HG02981 (cell line): ENCODE measurements around the gene KLHL17.
"Not testable (repeated sequence)": the region's sequence is repeated elsewhere in the genome, so short reads cannot be mapped to it uniquely, and the experiment has no call there.

ENCODE experiments used
- ATAC-seq: cut with Tn5 transposase; IDR thresholded peaks from one replicate; pipeline ENCODE4 v1.9.1; 2021; ENCODE audit warnings: mild to moderate bottlenecking, moderate library complexity; ENCODE audit not compliant: unreplicated experiment

Gene KLHL17

GRCh38 chr1:966704-967300, 6.4 kb downstream of the KLHL17 start:
- ATAC-seq = peak; percentile 58

GRCh38 chr1:967466-968343, 7.3 kb downstream of the KLHL17 start:
- ATAC-seq = no peak

GRCh38 chr1:969260-969855, 9.0 kb downstream of the KLHL17 start:
- no peak for ATAC-seq

DNA sequence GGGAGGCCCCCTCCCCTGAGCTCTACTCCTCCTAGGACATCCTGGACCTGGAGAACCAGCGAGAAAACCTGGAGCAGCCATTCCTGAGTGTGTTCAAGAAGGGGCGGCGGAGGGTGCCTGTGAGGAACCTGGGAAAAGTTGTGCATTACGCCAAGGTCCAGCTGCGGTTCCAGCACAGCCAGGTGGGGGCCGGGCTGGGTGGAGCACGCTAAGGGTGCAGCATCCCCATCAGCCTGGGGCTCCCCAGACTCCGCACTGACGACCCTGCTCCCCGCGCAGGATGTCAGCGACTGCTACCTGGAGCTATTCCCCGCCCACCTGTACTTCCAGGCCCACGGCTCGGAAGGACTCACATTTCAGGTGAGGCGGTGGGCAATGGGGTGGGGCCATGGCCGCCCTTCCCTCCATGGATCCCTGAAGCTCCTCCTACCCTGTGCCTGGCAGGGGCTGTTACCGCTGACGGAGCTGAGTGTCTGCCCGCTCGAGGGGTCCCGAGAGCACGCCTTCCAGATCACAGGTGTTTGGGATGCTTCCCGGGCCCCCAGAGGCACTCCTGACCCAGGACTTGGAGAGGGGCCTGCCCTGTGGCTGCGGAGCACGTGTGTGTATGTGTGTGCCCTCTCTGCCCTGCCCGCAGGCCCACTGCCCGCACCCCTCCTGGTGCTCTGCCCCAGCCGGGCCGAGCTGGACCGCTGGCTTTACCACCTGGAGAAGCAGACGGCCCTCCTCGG, 10.0 kb downstream of the KLHL17 start:
- ATAC-seq = no peak

GRCh38 chr1:970973-971730, 10.8 kb downstream of the KLHL17 start:
- no peak for ATAC-seq

- ATAC-seq = no peak
Observed at GRCh38 chr1:971751-972506, 11.5 kb downstream of the KLHL17 start.

DNA sequence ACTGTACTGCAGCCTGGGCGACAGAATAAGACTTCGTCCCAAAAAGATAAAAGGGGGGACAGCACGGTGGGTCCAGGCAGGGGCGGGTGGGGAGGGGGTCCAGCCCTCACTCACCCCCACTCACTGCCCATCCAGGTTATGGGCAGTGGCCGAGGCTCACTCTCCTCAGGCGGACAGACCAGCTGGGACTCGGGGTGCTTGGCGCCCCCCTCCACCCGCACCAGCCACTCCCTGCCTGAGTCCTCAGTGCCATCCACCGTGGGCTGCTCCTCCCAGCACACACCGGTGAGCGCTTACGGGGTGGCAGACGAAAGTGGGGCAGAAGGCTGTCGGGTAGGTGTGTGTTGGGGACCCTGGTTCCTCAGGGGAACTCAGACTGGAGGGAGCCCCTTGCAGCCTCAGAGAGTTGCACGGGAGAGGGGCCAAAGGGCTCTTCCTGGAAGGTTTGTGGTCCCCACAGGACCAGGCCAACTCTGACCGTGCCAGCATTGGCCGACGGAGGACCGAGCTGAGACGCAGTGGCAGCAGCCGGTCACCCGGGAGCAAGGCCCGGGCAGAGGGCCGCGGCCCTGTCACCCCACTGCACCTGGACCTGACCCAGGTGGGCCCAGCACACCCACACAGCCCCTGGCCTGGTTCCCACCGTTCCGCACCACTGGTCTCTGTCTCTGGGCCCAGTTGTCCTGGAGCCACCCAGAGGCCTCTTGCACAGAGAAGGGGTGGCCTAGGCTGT, 12.5 kb downstream of the KLHL17 start:
- ATAC-seq = no peak

DNA sequence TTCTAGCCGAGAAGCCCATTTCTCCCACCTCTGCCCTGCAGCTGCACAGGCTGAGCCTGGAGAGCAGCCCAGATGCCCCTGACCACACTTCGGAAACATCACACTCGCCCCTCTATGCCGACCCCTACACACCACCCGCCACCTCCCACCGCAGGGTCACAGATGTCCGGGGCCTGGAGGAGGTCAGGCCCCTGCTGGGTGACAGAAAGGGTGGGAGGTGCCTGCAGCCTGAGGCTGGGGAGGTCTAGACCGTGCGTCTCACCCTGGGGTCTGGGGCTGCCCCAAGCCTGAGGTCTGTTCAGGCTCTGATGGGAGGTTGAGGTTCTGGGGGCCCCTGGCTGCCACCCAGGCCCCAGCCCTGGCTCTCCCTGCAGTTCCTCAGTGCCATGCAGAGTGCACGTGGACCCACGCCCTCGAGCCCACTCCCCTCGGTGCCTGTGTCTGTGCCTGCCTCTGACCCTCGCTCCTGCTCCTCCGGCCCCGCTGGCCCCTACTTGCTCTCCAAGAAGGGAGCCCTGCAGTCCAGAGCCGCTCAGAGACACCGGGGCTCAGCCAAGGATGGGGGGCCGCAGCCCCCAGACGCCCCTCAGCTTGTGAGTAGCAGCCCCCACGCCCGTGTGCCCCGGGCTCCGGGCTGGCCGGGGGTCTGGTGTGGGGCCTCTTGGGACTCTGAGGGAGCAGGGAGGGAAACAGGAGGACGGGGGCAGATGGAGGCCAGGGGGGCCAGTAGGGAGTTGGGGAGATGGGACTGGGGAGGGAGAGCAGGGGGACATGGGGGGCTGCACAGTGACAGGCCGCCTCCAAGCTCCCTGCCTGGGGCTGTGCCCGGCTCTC, 13.3 kb downstream of the KLHL17 start:
- no peak for ATAC-seq

GRCh38 chr1:974293-974640, 13.9 kb downstream of the KLHL17 start:
- no peak for ATAC-seq

DNA sequence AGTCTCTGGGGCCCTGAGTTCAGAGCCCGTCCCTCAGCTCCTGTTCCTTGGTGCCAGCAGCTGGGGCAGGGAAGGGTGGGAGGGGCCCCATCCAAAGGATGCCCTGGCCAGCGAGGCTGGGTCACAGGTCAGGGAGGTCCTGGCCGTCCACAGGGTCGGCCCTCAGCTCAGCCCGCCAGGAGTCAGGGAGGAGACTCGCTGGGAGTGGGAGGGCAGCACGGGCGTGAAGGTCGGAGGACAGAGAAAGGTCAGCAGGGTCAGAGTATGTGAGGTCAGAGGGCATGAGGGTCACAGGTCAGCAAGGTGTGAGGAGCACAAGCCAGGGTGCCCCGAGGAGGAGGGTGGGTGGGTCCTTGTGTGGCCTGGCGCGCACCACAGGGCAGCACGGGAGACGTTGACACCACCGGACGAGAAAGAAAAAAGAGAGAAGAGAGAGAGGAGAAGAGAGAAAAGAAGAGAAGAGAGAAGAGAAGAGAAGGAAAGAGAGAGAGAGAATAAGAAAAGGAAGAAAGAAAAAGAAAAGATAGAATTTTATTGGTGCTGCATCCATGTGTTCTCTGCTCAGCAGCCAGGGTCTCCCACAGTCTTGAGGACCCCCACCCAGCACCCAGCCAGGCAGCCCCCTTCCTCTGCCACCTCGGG, 14.4 kb downstream of the KLHL17 start:
- ATAC-seq = no peak

DNA sequence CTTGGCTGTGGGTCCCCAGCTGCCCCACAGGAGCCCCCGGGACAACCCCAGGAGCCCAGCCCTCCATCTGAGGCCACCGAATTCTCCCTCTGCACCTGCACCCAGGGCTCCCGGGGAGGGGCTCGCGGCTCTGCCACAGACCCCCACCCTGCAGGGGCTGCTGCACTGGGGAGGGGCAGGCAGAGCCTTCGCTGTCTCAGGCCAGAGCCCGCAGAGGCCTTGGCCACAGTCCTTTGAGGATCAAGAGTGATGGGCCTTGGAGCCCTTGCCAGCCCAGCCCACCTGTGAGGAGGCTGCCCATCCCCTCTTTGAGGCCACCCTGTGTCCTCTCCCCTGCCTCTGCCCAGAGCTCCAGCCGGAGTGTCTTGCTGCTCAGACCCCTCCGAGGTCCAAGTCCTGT, 15.0 kb downstream of the KLHL17 start:
- ATAC-seq = no peak

DNA sequence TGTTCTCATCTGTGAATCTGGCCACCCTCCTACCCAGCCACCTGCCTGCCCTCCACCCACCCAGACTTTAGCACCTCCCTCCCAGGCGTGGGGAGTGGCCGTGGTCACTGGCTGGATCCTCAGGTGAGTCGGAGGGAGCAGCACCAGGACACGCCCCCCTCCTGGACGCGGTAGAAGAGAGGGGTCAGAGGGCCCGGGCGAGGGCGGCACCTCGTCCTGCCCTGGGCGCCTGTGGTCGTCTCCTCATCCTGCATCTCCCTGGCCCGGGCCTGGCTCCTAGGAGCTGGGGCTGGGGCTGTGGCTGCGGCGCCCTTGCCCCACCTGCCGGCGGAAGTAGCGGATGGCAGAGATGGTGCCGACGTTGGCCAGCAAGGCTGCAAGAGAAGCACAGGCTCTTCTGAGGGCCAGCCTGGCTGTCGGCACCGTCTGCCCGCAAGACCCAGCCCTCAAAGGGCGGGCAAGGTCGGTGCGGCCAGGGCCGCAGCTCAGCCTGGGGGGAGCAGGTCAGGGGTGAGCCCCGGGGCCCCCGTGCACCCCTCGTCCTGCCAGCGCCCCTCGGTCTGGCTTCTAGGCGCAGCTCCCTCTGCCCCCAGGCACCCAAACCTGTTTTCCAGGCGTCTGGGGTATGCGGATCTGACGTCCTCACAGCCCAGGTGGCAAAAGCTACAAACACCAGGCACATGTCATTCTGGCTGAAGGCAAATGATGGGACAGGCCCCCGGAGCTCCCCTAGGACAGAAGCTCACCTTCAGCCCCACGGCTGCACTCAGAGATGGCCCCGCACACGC, 15.7 kb downstream of the KLHL17 start:
- ATAC-seq = peak; percentile 57

DNA sequence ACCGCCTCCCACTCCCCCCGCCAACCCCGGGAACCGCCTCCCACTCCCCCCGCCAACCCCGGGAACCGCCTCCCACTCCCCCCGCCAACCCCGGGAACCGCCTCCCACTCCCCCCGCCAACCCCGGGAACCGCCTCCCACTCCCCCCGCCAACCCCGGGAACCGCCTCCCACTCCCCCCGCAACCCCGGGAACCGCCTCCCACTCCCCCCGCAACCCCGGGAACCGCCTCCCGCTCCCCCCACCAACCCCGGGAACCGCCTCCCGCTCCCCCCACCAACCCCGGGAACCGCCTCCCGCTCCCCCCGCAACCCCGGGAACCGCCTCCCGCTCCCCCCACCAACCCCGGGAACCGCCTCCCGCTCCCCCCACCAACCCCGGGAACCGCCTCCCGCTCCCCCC, 16.4 kb downstream of the KLHL17 start:
- ATAC-seq = not testable (repeated sequence)

- ATAC-seq = no peak
Observed at GRCh38 chr1:978069-978834, 17.9 kb downstream of the KLHL17 start.

GRCh38 chr1:978835-979743, 18.7 kb downstream of the KLHL17 start:
- no peak for ATAC-seq

- no peak for ATAC-seq
Observed at GRCh38 chr1:979744-980072, 19.3 kb downstream of the KLHL17 start.
